SK-N-SH treated with all-trans-retinoic acid at 6 μM for 48 hours (cell line): Measurements from ENCODE around the gene EPHB2.

ENCODE experiments used
- ATAC-seq: fragments of 200-7000 bp; cut with Tn5 transposase; 3 replicates; pipeline ENCODE4 v1.9.1; 2020; ENCODE audit warnings: mild to moderate bottlenecking, moderate library complexity
- ARNTL ChIP-seq: fragments of 450-650 bp; formaldehyde crosslinking; IDR thresholded peaks from 2 replicates; pipeline ENCODE4 v1.5.0; 2020; ENCODE audit warnings: low read depth, mild to moderate bottlenecking, moderate library complexity, borderline replicate concordance
- BACH2 ChIP-seq: fragments of 250-450 bp; sonication (Bioruptor Pico); IDR thresholded peaks from 2 replicates; pipeline ENCODE4 v1.9.0; 2021; ENCODE audit warnings: mild to moderate bottlenecking, borderline replicate concordance
- CREB5 ChIP-seq: fragments of 250-450 bp; sonication (Bioruptor Pico); IDR thresholded peaks from 2 replicates; pipeline ENCODE4 v1.5.1; 2020; ENCODE audit warnings: low read depth, mild to moderate bottlenecking, moderate library complexity
- CSDC2 ChIP-seq: fragments of 250-450 bp; sonication (Bioruptor Pico); IDR thresholded peaks from 2 replicates; pipeline ENCODE4 v1.5.0; 2020; ENCODE audit warnings: mild to moderate bottlenecking, moderate library complexity
- ESRRG ChIP-seq: fragments of 250-450 bp; sonication (Bioruptor Pico); IDR thresholded peaks from 2 replicates; pipeline ENCODE4 v1.6.1; 2021; ENCODE audit warnings: mild to moderate bottlenecking
- GLIS3 ChIP-seq: fragments of 250-450 bp; sonication (Bioruptor Pico); IDR thresholded peaks from 2 replicates; pipeline ENCODE4 v1.5.0; 2020; ENCODE audit warnings: mild to moderate bottlenecking, moderate library complexity
- ISL1 ChIP-seq: fragments of 250-450 bp; sonication (Bioruptor Pico); IDR thresholded peaks from 2 replicates; pipeline ENCODE4 v2.1.2; 2022; ENCODE audit warnings: mild to moderate bottlenecking, moderate library complexity
- OSR1 ChIP-seq: fragments of 250-450 bp; sonication (Bioruptor Pico); IDR thresholded peaks from 2 replicates; pipeline ENCODE4 v1.8.0; 2022; ENCODE audit warnings: moderate library complexity, mild to moderate bottlenecking, inconsistent platforms
- PATZ1 ChIP-seq: fragments of 250-450 bp; sonication (Bioruptor Pico); IDR thresholded peaks from 2 replicates; pipeline ENCODE4 v1.8.0; 2020; ENCODE audit warnings: mild to moderate bottlenecking, moderate library complexity, borderline replicate concordance
- PPARA ChIP-seq: fragments of 250-450 bp; sonication (Bioruptor Pico); IDR thresholded peaks from 2 replicates; pipeline ENCODE4 v1.5.0; 2020; ENCODE audit warnings: mild to moderate bottlenecking, borderline replicate concordance
- RARB ChIP-seq: fragments of 250-450 bp; sonication (Bioruptor Pico); IDR thresholded peaks from 2 replicates; pipeline ENCODE4 v1.8.0; 2021; ENCODE audit warnings: mild to moderate bottlenecking, moderate library complexity
- SNAI2 ChIP-seq: fragments of 250-450 bp; sonication (Bioruptor Pico); IDR thresholded peaks from 2 replicates; pipeline ENCODE4 v1.5.0; 2020; ENCODE audit warnings: mild to moderate bottlenecking, moderate library complexity
- TCF4 ChIP-seq: fragments of 250-450 bp; sonication (Bioruptor Pico); IDR thresholded peaks from 2 replicates; pipeline ENCODE4 v1.8.0; 2021; ENCODE audit warnings: mild to moderate bottlenecking, moderate library complexity, borderline replicate concordance
- ZC3H10 ChIP-seq: fragments of 250-450 bp; sonication (Bioruptor Pico); IDR thresholded peaks from 2 replicates; pipeline ENCODE4 v1.5.1; 2021; ENCODE audit warnings: mild to moderate bottlenecking, moderate library complexity
- ZFP30 ChIP-seq: fragments of 450-650 bp; formaldehyde crosslinking; IDR thresholded peaks from 2 replicates; pipeline ENCODE4 v1.5.0; 2022; ENCODE audit warnings: mild to moderate bottlenecking, moderate library complexity
- ZNF565 ChIP-seq: fragments of 450-650 bp; formaldehyde crosslinking; conservative IDR thresholded peaks from 2 replicates; pipeline ENCODE4 v1.5.0; 2020; ENCODE audit warnings: low read depth, mild to moderate bottlenecking, moderate library complexity
- ZNF70 ChIP-seq: fragments of 450-650 bp; formaldehyde crosslinking; IDR thresholded peaks from 2 replicates; pipeline ENCODE4 v1.5.0; 2020; ENCODE audit warnings: mild to moderate bottlenecking, moderate library complexity
- TF ChIP-seq, protein P1 (sequence below): fragments of 250-450 bp; sonication (Bioruptor Pico); IDR thresholded peaks from 2 replicates; pipeline ENCODE4 v1.8.0; 2021; ENCODE audit warnings: low read depth, mild to moderate bottlenecking, moderate library complexity, borderline replicate concordance
- TF ChIP-seq, protein P2 (sequence below): fragments of 250-450 bp; sonication (Bioruptor Pico); IDR thresholded peaks from 2 replicates; pipeline ENCODE4 v1.5.0; 2020; ENCODE audit warnings: mild to moderate bottlenecking, moderate library complexity
- TF ChIP-seq, protein P3 (sequence below): fragments of 250-450 bp; sonication (Bioruptor Pico); IDR thresholded peaks from 2 replicates; pipeline ENCODE4 v1.5.1; 2021; ENCODE audit warnings: mild to moderate bottlenecking, moderate library complexity

Gene EPHB2

DNA sequence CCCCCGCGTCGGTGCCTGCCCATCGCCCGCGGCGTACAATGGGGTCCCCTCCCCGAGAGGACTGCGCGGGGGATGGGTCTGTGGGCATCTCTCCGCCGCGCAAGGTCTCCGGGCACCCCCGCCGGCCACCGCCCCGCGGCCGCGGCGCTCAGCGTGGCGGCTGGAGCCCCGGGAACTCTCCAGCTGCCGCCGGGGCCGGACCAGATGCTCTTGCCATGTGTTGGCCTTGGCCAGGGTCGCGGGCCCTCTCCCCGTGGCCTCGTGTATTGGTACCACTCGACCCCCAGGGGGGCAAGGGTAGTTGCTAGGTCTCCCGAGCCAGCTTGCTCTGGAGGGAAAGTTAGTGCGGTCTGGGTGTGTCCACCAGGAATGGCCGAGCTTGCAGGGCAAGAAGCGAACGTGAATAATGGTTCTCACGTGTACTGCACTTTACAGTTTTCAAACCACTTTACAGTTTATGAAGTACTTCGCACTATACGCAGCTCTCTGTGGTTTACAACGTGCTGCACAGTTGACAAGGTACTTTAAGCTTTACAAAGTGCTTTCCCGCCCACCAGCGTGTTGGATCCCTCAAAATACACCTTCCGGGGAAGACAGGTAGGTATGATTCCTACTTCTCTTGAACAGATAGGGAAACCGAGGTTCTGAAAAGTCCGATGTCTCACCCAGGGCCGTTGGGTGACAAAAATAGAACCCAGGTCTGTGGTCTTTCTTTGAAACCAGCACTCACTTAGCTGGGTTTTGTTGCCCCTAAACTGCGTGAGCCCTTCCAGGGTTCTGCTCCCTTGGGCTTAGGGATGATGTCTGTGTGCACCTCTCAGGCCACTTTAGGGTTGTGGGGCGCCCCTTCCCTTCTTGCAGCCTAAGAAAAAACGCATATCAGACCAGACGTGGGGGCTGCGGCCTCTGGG lies 1.2 kb downstream of the EPHB2 start:
- no peak for TF ChIP-seq OSR1
- no peak for TF ChIP-seq ESRRG (CRISPR knock-in tag)
- TF ChIP-seq ZNF565 (CRISPR knock-in tag), result no peak
- no peak for TF ChIP-seq TCF4 (CRISPR knock-in tag)
- TF ChIP-seq ZFP30 (CRISPR knock-in tag), result no peak
- TF ChIP-seq ISL1 (CRISPR knock-in tag), result no peak
- TF ChIP-seq RARB (CRISPR knock-in tag), result no peak
- TF ChIP-seq ARNTL, result no peak
- no peak for TF ChIP-seq GLIS3 (CRISPR knock-in tag)
- TF ChIP-seq, protein P1, sequence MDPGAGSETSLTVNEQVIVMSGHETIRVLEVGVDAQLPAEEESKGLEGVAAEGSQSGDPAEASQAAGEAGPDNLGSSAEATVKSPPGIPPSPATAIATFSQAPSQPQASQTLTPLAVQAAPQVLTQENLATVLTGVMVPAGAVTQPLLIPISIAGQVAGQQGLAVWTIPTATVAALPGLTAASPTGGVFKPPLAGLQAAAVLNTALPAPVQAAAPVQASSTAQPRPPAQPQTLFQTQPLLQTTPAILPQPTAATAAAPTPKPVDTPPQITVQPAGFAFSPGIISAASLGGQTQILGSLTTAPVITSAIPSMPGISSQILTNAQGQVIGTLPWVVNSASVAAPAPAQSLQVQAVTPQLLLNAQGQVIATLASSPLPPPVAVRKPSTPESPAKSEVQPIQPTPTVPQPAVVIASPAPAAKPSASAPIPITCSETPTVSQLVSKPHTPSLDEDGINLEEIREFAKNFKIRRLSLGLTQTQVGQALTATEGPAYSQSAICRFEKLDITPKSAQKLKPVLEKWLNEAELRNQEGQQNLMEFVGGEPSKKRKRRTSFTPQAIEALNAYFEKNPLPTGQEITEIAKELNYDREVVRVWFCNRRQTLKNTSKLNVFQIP, result no peak
- TF ChIP-seq ZNF70, result no peak
- TF ChIP-seq ZC3H10 (CRISPR knock-in tag), result no peak
- TF ChIP-seq, all 23 proteins: peak for 0
- peak; percentile 43 for ATAC-seq

- peak; percentile 40 for ATAC-seq
- no peak for TF ChIP-seq PPARA (CRISPR knock-in tag)
- TF ChIP-seq BACH2 (CRISPR knock-in tag), result no peak
- TF ChIP-seq, protein P2, sequence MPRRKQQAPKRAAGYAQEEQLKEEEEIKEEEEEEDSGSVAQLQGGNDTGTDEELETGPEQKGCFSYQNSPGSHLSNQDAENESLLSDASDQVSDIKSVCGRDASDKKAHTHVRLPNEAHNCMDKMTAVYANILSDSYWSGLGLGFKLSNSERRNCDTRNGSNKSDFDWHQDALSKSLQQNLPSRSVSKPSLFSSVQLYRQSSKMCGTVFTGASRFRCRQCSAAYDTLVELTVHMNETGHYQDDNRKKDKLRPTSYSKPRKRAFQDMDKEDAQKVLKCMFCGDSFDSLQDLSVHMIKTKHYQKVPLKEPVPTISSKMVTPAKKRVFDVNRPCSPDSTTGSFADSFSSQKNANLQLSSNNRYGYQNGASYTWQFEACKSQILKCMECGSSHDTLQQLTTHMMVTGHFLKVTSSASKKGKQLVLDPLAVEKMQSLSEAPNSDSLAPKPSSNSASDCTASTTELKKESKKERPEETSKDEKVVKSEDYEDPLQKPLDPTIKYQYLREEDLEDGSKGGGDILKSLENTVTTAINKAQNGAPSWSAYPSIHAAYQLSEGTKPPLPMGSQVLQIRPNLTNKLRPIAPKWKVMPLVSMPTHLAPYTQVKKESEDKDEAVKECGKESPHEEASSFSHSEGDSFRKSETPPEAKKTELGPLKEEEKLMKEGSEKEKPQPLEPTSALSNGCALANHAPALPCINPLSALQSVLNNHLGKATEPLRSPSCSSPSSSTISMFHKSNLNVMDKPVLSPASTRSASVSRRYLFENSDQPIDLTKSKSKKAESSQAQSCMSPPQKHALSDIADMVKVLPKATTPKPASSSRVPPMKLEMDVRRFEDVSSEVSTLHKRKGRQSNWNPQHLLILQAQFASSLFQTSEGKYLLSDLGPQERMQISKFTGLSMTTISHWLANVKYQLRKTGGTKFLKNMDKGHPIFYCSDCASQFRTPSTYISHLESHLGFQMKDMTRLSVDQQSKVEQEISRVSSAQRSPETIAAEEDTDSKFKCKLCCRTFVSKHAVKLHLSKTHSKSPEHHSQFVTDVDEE (CRISPR knock-in tag), result no peak
- no peak for TF ChIP-seq SNAI2 (CRISPR knock-in tag)
- no peak for TF ChIP-seq GLIS3 (CRISPR knock-in tag)
- TF ChIP-seq, protein P3, sequence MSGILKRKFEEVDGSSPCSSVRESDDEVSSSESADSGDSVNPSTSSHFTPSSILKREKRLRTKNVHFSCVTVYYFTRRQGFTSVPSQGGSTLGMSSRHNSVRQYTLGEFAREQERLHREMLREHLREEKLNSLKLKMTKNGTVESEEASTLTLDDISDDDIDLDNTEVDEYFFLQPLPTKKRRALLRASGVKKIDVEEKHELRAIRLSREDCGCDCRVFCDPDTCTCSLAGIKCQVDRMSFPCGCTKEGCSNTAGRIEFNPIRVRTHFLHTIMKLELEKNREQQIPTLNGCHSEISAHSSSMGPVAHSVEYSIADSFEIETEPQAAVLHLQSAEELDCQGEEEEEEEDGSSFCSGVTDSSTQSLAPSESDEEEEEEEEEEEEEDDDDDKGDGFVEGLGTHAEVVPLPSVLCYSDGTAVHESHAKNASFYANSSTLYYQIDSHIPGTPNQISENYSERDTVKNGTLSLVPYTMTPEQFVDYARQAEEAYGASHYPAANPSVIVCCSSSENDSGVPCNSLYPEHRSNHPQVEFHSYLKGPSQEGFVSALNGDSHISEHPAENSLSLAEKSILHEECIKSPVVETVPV, result no peak
- TF ChIP-seq CREB5, result no peak
- no peak for TF ChIP-seq ARNTL
- no peak for TF ChIP-seq OSR1
- TF ChIP-seq CSDC2 (CRISPR knock-in tag), result no peak
- TF ChIP-seq, protein P1, result no peak
- no peak for TF ChIP-seq ZFP30 (CRISPR knock-in tag)
- TF ChIP-seq ZC3H10 (CRISPR knock-in tag), result no peak
- no peak for TF ChIP-seq ESRRG (CRISPR knock-in tag)
- no peak for TF ChIP-seq ISL1 (CRISPR knock-in tag)
- no peak for TF ChIP-seq RARB (CRISPR knock-in tag)
- TF ChIP-seq PATZ1 (CRISPR knock-in tag), result no peak
Measured at GRCh38 chr1:22712502-22713271, 2.0 kb downstream of the EPHB2 start.
